CD14-positive monocyte (primary cell): Measurements from ENCODE around the gene NAA60. TPM values are rescaled to one million over a fixed set of nuclear protein-coding genes. Genes with fewer than 3 reads are reported as not detected.
"Not testable (repeated sequence)": the region's sequence is repeated elsewhere in the genome, so short reads cannot be mapped to it uniquely, and the experiment has no call there.

Source experiments
- DNase-seq, 3 donors: peaks; one replicate each; pipeline ENCODE4 v3.0.0-alpha.2; 2011 to 2022
- H2AFZ ChIP-seq: 2 replicates; pipeline ENCODE4 v1.6.0; 2012; ENCODE audit warnings: mild to moderate bottlenecking, low read depth, low read length, inconsistent platforms; ENCODE audit not compliant: insufficient read depth, poor library complexity, severe bottlenecking
- H3K27ac ChIP-seq, 2 donors: 1 replicate in 1 of 2; 2 replicates in 1 of 2; pipeline ENCODE4 v1.5.1; 2012 to 2013; ENCODE audit warnings: low read length in 2 of 2, control low read depth in 1 of 2, inconsistent platforms in 1 of 2, low read depth in 1 of 2, mild to moderate bottlenecking in 1 of 2
- H3K27me3 ChIP-seq, 2 donors: one replicate each; pipeline versions ENCODE4 v1.6.0 to v1.6.1; 2011 to 2013; ENCODE audit warnings: low read length in 2 of 2; ENCODE audit not compliant: control insufficient read depth in 2 of 2, insufficient read depth in 2 of 2
- H3K36me3 ChIP-seq, 2 donors: replicated peaks in 1 of 2; 1 replicate in 1 of 2; 2 replicates in 1 of 2; pipeline versions ENCODE4 v1.5.1 to v1.6.1; 2012 to 2013; ENCODE audit warnings: low read length in 2 of 2, control low read depth in 1 of 2, inconsistent platforms in 1 of 2, mild to moderate bottlenecking in 1 of 2; ENCODE audit not compliant: insufficient read depth in 2 of 2, control insufficient read depth in 1 of 2
- H3K4me1 ChIP-seq, 2 donors: 1 replicate in 1 of 2; 2 replicates in 1 of 2; pipeline versions ENCODE4 v1.5.1 to v1.6.1; 2012 to 2013; ENCODE audit warnings: low read length in 2 of 2, control low read depth in 1 of 2, inconsistent platforms in 1 of 2, mild to moderate bottlenecking in 1 of 2, moderate library complexity in 1 of 2; ENCODE audit not compliant: insufficient read depth in 2 of 2, control insufficient read depth in 1 of 2
- H3K4me2 ChIP-seq: replicated peaks from 2 replicates; pipeline ENCODE3; 2012; ENCODE audit warnings: low read length, moderate library complexity, mild to moderate bottlenecking; ENCODE audit not compliant: poor library complexity, severe bottlenecking; ENCODE audit errors: extremely low read depth
- H3K4me3 ChIP-seq, 3 experiments: fragments of 200-600 bp in 1 of 3; sonication (generic) in 1 of 3; replicated peaks in 1 of 3; 1 replicate in 2 of 3; 2 replicates in 1 of 3; pipeline ENCODE4 v1.5.1; 2011 to 2013; ENCODE audit warnings: low read length in 3 of 3, mild to moderate bottlenecking in 3 of 3, control low read depth in 2 of 3, low read depth in 2 of 3, inconsistent platforms in 1 of 3, moderate library complexity in 1 of 3
- H3K79me2 ChIP-seq: 2 replicates; pipeline ENCODE4 v1.6.0; 2012; ENCODE audit warnings: mild to moderate bottlenecking, control low read depth, inconsistent platforms, low read length, moderate library complexity; ENCODE audit not compliant: insufficient read depth
- H3K9ac ChIP-seq: 2 replicates; pipeline ENCODE4 v1.6.0; 2017; ENCODE audit warnings: low read length, mild to moderate bottlenecking; ENCODE audit not compliant: insufficient read depth, poor library complexity, severe bottlenecking
- H3K9me3 ChIP-seq, 2 donors: replicated peaks in 1 of 2; 1 replicate in 1 of 2; 2 replicates in 1 of 2; pipeline versions ENCODE4 v1.5.1 to v1.6.1; 2012 to 2013; ENCODE audit warnings: low read length in 2 of 2, control low read depth in 1 of 2; ENCODE audit not compliant: control insufficient read depth in 1 of 2, insufficient read depth in 1 of 2
- H4K20me1 ChIP-seq: 2 replicates; pipeline ENCODE4 v1.6.0; 2012; ENCODE audit warnings: mild to moderate bottlenecking, low read length, control low read depth, moderate library complexity; ENCODE audit not compliant: insufficient read depth
- H3K27ac Mint-ChIP-seq, 7 donors: one replicate each; pipeline ENCODE4 v1.8.0; 2020; ENCODE audit warnings: mild to moderate bottlenecking in 7 of 7, mixed read lengths in 7 of 7, moderate library complexity in 6 of 7, inconsistent platforms in 2 of 7
- H3K27me3 Mint-ChIP-seq, 3 donors: one replicate each; pipeline ENCODE4 v1.8.0; 2021 to 2022; ENCODE audit warnings: low read depth in 3 of 3, mild to moderate bottlenecking in 3 of 3, mixed read lengths in 3 of 3, moderate library complexity in 3 of 3, inconsistent platforms in 1 of 3
- H3K36me3 Mint-ChIP-seq, 2 donors: one replicate each; pipeline ENCODE4 v1.8.0; 2020; ENCODE audit warnings: mixed read lengths in 2 of 2, inconsistent platforms in 1 of 2, mild to moderate bottlenecking in 1 of 2
- H3K4me1 Mint-ChIP-seq: one replicate; pipeline ENCODE4 v1.8.0; 2020; ENCODE audit warnings: mild to moderate bottlenecking, mixed read lengths
- H3K4me3 Mint-ChIP-seq, 2 donors: one replicate each; pipeline ENCODE4 v1.8.0; 2020; ENCODE audit warnings: mild to moderate bottlenecking in 2 of 2, mixed read lengths in 2 of 2, moderate library complexity in 1 of 2
- H3K9me3 Mint-ChIP-seq, 7 donors: one replicate each; pipeline ENCODE4 v1.8.0; 2020 to 2022; ENCODE audit warnings: mixed read lengths in 7 of 7, mild to moderate bottlenecking in 6 of 7, moderate library complexity in 6 of 7, inconsistent platforms in 2 of 7
- WGBS: methylation state at CpG from one replicate; pipeline ENCODE4 v1.1.5; 2013; ENCODE audit warnings: missing lambda C conversion rate; ENCODE audit not compliant: insufficient coverage; 5-methylcytosine and 5-hydroxymethylcytosine counted together
- intact Hi-C, 2 donors: fragments of 100-400 bp; cut with micrococcal nuclease; formaldehyde crosslinking; loops; one replicate each; pipeline versions ENCODE4 v1.15.0 to v1.15.1; 2023
- polyA plus RNA-seq, 3 donors: library from polyadenylated mRNA; depleted of rRNA in 1 of 3; unstranded in 2 of 3; stranded (reverse) in 1 of 3; fragments of 300-500 nt in 2 of 3; fragments of >200 nt in 1 of 3; fragmentation: Illumina TruSeq in 2 of 3; gene quantifications; 1 replicate in 2 of 3; 2 replicates in 1 of 3; pipeline ENCODE4 v1.2.3, GENCODE V29; 2012 to 2021
- TF ChIP-seq, protein P1 (sequence below): fragments of 200-600 bp; IDR thresholded peaks from one replicate; pipeline ENCODE4 v1.8.0; 2022; ENCODE audit warnings: antibody characterized with exemption, mild to moderate bottlenecking

NAA60 gene
- polyA plus RNA-seq, 3 donors, result 19.5 to 48.8 (median 29.7) TPM

DNA sequence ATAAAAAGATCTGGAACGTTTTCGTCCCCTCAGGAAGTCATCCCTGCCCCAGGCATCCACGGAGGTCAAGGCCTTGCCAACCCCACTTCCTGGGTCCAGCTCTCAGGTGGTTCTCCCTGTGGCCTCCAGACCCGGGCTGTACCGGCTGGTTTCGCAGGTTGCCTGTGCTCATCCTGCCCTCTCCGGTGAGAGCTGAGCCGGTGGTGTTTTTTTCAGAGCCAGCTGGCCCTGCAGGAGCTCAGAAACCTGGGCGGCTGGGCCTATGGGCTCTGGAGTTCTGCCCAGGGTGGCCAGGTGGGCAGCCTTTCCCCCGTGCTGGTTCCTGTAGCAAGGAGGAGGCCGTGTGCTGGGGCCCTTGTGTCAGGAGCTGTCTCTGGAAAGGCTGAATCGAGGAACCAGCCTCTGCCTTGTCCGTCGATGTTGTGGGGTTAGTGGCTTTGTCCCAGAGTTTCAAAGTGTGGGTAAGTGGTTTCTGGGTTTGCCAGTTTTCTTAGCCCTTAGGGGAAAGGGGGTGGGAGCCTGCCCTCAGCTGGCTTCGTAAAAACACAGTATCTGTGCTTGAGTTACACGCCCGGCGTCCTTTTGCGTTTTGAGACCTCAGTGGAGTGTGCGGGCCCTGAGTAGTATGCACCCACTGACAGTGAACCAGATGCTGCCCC lies 28.2 kb downstream of the NAA60 start:
- peak overlapping the region in 1 of 7 donors; percentile 23 for H3K27ac Mint-ChIP-seq

DNA sequence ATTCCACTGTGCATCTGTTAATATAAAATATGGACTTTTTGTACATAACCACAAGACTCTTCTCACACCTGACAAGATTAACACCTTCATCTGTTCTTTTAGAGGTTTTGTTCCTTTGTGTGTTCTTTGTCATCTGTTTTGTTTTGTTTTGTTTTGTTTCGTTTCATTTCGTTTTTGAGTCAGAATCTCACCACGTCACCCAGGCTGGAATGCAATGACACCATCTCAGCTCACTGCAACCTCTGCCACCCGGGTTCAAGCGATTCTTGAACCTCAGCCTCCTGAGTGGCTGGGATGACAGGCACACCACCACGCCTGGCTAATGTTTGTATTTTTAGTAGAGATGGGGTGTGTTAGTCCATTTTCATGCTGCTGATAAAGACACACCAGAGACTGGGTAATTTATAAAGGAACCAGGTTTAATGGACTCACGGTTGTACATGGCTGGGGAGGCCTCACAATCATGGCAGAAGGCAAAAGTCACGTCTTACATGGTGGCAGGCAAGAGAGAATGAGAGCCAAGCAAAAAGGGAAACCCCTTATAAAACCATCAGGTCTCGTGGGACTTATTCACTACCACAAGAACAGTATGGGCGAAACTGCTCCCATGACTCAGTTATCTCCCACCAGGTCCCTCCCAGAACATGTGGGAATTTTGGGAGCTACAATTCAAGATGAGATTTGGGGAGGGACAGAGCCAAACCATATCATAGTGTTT lies 29.6 kb downstream of the NAA60 start:
- H3K27me3 ChIP-seq, result no peaks in the 10 kb centered on the region
- no peak overlapping the region for H3K27ac ChIP-seq
- no peak overlapping the region for H3K9ac ChIP-seq
- Mint-ChIP-seq H3K27me3 (no peaks in the 10 kb centered on the region), H3K9me3 (peaks cover 0 to 1% (median 0%) of the 10 kb centered on the region in 7 donors), H3K27ac (peak overlapping the region in 3 of 7 donors; percentile 38 to 69 (median 47)), H3K36me3 (peaks cover 22 to 57% of the 10 kb centered on the region in 2 donors), H3K4me1 (no peaks in the 10 kb centered on the region), H3K4me3 (no peak overlapping the region)
- no peak for DNase-seq
- H2AFZ ChIP-seq, result no peak overlapping the region
- H4K20me1 ChIP-seq, result peaks cover 95% of the 10 kb centered on the region
- no peaks in the 10 kb centered on the region for H3K4me1 ChIP-seq
- no peak overlapping the region for H3K4me2 ChIP-seq
- H3K36me3 ChIP-seq, result peaks cover 14 to 46% of the 10 kb centered on the region in 2 donors
- TF ChIP-seq, protein P1, sequence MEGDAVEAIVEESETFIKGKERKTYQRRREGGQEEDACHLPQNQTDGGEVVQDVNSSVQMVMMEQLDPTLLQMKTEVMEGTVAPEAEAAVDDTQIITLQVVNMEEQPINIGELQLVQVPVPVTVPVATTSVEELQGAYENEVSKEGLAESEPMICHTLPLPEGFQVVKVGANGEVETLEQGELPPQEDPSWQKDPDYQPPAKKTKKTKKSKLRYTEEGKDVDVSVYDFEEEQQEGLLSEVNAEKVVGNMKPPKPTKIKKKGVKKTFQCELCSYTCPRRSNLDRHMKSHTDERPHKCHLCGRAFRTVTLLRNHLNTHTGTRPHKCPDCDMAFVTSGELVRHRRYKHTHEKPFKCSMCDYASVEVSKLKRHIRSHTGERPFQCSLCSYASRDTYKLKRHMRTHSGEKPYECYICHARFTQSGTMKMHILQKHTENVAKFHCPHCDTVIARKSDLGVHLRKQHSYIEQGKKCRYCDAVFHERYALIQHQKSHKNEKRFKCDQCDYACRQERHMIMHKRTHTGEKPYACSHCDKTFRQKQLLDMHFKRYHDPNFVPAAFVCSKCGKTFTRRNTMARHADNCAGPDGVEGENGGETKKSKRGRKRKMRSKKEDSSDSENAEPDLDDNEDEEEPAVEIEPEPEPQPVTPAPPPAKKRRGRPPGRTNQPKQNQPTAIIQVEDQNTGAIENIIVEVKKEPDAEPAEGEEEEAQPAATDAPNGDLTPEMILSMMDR, result no peak
- H3K4me3 ChIP-seq, result no peak overlapping the region
- H3K9me3 ChIP-seq, result no peaks in the 10 kb centered on the region
- WGBS, result 100% methylated on average over 2 of the region's 10 CpGs
- peaks cover 90% of the 10 kb centered on the region for H3K79me2 ChIP-seq
- intact Hi-C loops, result no loop called here

More for the DNA sequence above, 28.2 kb downstream of the NAA60 start:
- Mint-ChIP-seq H3K9me3 (peaks cover 0 to 1% (median 0%) of the 10 kb centered on the region in 7 donors), H3K4me1 (peaks cover 8% of the 10 kb centered on the region), H3K27me3 (no peaks in the 10 kb centered on the region), H3K4me3 (no peak overlapping the region), H3K36me3 (peaks cover 25 to 59% of the 10 kb centered on the region in 2 donors)
- Histone ChIP-seq H3K4me1 (no peaks in the 10 kb centered on the region), H3K9ac (no peak overlapping the region), H4K20me1 (peaks cover 99% of the 10 kb centered on the region), H3K27me3 (no peaks in the 10 kb centered on the region), H3K36me3 (peaks cover 18 to 53% of the 10 kb centered on the region in 2 donors), H3K4me3 (no peak overlapping the region), H3K9me3 (no peaks in the 10 kb centered on the region), H2AFZ (no peak overlapping the region), H3K4me2 (no peak overlapping the region), H3K27ac (no peak overlapping the region), H3K79me2 (peaks cover 99% of the 10 kb centered on the region)
- TF ChIP-seq, protein P1, result no peak
- intact Hi-C loops, result no loop called here
- 96% methylated on average over 16 of the region's 20 CpGs for WGBS
- no peak for DNase-seq

DNA sequence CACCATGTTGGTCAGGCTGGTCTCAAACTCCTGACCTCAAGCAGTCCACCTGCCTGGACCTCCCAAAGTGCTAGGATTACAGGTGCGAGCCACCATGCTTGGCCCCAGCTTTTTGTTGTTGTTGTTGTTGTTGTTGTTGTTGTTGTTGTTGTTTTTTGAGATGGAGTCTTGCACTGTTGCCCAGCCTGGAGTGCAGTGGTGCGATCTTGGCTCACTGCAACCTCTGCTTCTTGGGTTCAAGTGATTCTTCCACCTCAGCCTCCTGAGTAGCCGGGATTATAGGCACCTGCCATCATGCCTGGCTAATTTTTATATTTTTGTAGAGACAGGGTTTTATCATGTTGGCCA lies 30.1 kb downstream of the NAA60 start:
- DNase-seq, H3K27me3 Mint-ChIP-seq, intact Hi-C loops, H3K4me3 Mint-ChIP-seq, H2AFZ ChIP-seq, H3K4me2 ChIP-seq, H3K9me3 ChIP-seq, H3K4me3 ChIP-seq, H3K9me3 Mint-ChIP-seq, H3K27me3 ChIP-seq, H3K27ac ChIP-seq, H3K4me1 Mint-ChIP-seq, H3K9ac ChIP-seq, H3K4me1 ChIP-seq: not testable (repeated sequence)
- 100% methylated on average over 1 of the region's 3 CpGs for WGBS
- peaks cover 18 to 48% of the 10 kb centered on the region in 2 donors for H3K36me3 ChIP-seq
- Mint-ChIP-seq H3K27ac (peak overlapping the region in 3 of 7 donors; percentile 24 to 69 (median 63)), H3K36me3 (peaks cover 22 to 57% of the 10 kb centered on the region in 2 donors)
- peaks cover 95% of the 10 kb centered on the region for H4K20me1 ChIP-seq
- H3K79me2 ChIP-seq, result peaks cover 90% of the 10 kb centered on the region
